ENCODE data around the gene PRPF31.

Gene PRPF31

DNA sequence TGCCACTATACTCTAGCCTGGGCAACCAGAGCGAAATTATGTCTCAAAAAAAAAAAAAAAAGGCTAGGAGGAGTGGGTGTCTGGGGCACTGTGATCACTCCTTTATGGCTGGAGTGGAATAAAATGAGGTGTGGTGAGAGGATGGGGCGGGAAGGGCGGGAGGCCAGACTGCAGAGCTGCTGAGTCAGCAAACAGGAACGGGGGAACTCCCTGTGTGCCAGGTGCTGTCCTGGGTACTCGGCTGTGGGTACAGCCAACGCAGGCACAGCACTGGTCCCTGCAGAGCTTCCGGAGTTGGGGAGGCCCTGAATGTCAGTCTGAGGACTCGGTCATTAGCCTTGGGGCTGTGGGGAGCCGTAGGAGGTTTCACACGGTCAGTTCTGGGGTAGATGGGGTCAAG, 5.7 kb downstream of the PRPF31 start:
- Histone ChIP-seq H3K4me3 (replicated peaks; ENCODE audit: low read depth, low read length) (no peak overlapping the region), H3K36me3 (ENCODE audit: control insufficient read depth, insufficient read depth, low read length) (peaks cover 37% of the 10 kb centered on the region), H3K27me3 (replicated peaks; ENCODE audit: control insufficient read depth, insufficient read depth, low read length) (no peaks in the 10 kb centered on the region)
- DNase-seq (ENCODE audit: extremely low read depth, insufficient read length) = no peak
- TF ChIP-seq, protein P1, sequence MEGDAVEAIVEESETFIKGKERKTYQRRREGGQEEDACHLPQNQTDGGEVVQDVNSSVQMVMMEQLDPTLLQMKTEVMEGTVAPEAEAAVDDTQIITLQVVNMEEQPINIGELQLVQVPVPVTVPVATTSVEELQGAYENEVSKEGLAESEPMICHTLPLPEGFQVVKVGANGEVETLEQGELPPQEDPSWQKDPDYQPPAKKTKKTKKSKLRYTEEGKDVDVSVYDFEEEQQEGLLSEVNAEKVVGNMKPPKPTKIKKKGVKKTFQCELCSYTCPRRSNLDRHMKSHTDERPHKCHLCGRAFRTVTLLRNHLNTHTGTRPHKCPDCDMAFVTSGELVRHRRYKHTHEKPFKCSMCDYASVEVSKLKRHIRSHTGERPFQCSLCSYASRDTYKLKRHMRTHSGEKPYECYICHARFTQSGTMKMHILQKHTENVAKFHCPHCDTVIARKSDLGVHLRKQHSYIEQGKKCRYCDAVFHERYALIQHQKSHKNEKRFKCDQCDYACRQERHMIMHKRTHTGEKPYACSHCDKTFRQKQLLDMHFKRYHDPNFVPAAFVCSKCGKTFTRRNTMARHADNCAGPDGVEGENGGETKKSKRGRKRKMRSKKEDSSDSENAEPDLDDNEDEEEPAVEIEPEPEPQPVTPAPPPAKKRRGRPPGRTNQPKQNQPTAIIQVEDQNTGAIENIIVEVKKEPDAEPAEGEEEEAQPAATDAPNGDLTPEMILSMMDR (IDR thresholded peaks at IDR 0.05; ENCODE audit: insufficient read depth, low read length, poor library complexity, severe bottlenecking) = no peak

GRCh38 chr19:54123682-54124081, 8.1 kb downstream of the PRPF31 start:
- TF ChIP-seq, protein P1 (IDR thresholded peaks at IDR 0.05; ENCODE audit: insufficient read depth, low read length, poor library complexity, severe bottlenecking) = no peak
- no peak for DNase-seq (ENCODE audit: extremely low read depth, insufficient read length)
- Histone ChIP-seq H3K27me3 (replicated peaks; ENCODE audit: control insufficient read depth, insufficient read depth, low read length) (no peaks in the 10 kb centered on the region), H3K4me3 (replicated peaks; ENCODE audit: low read depth, low read length) (no peak overlapping the region), H3K36me3 (ENCODE audit: control insufficient read depth, insufficient read depth, low read length) (peaks cover 37% of the 10 kb centered on the region)

DNA sequence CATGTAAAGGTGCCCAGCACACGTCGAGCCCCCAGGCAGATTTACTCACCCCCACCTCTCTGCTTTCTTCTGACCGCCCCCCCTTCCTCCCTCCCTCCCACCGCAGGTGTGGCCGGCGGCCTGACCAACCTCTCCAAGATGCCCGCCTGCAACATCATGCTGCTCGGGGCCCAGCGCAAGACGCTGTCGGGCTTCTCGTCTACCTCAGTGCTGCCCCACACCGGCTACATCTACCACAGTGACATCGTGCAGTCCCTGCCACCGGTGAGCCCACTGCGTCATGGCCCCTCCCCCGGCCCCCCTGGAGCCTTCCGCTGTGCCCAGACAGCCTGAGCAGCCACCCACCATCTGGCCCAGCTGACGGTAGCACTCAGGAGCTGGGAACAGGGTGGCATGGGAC, 8.8 kb downstream of the PRPF31 start:
- DNase-seq (ENCODE audit: extremely low read depth, insufficient read length) = no peak
- TF ChIP-seq, protein P1 (IDR thresholded peaks at IDR 0.05; ENCODE audit: insufficient read depth, low read length, poor library complexity, severe bottlenecking) = no peak
- Histone ChIP-seq H3K27me3 (replicated peaks; ENCODE audit: control insufficient read depth, insufficient read depth, low read length) (no peaks in the 10 kb centered on the region), H3K4me3 (replicated peaks; ENCODE audit: low read depth, low read length) (no peak overlapping the region), H3K36me3 (ENCODE audit: control insufficient read depth, insufficient read depth, low read length) (peaks cover 43% of the 10 kb centered on the region)

DNA sequence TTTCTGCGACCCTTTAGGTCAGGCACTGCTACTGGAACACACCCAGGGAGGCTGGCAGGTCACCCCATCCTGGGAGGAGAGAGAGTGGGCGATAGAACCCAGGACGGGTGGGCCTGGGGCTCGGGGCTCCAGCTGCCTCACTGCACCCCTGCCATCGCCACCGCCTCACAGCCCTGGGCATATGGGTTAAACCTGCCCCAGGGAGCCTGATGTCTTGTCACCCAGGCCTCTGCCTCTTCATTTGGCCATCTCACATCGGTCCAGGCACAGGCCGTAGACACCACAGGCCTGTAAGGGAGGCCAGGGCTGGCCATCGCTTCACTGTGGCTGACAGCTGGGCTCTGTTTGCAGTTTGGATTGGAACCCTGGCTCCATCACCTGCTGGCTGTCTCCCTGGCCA, 10.2 kb downstream of the PRPF31 start:
- H3K36me3 ChIP-seq (ENCODE audit: control insufficient read depth, insufficient read depth, low read length) = peaks cover 41% of the 10 kb centered on the region
- TF ChIP-seq, protein P1 (IDR thresholded peaks at IDR 0.05; ENCODE audit: insufficient read depth, low read length, poor library complexity, severe bottlenecking) = no peak
- no peak overlapping the region for H3K4me3 ChIP-seq (replicated peaks; ENCODE audit: low read depth, low read length)
- H3K27me3 ChIP-seq (replicated peaks; ENCODE audit: control insufficient read depth, insufficient read depth, low read length) = no peaks in the 10 kb centered on the region
- DNase-seq (ENCODE audit: extremely low read depth, insufficient read length) = no peak

DNA sequence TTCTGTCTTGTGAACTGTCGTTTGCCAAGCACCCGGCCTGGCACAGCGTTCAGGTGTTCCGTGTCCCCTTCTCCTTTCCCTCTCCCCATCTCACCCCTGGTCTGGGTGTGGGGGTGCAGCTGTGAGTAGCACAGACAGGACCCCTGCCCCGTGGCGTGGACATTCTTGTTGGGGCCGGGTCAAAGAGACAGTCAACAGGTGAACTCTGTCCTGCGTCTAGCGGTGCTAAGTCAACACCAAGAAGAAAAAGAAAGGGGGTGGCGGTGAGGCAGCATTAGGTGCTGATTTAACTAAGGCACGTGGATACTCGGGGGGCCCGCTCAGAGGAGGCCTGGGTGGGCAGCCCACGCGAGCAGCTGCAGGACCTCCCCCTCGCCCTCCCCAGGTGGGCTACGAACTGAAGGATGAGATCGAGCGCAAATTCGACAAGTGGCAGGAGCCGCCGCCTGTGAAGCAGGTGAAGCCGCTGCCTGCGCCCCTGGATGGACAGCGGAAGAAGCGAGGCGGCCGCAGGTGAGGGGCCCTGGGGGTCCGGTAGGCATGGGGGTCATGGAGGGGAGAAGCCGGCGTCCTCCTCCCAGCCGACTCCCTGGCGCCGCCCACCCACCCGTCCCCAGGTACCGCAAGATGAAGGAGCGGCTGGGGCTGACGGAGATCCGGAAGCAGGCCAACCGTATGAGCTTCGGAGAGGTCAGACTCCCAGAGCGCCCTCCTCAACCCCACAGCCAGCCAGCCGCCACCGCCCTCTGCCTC, 12.3 kb downstream of the PRPF31 start:
- no peak for DNase-seq (ENCODE audit: extremely low read depth, insufficient read length)
- Histone ChIP-seq H3K27me3 (replicated peaks; ENCODE audit: control insufficient read depth, insufficient read depth, low read length) (no peaks in the 10 kb centered on the region), H3K4me3 (replicated peaks; ENCODE audit: low read depth, low read length) (no peak overlapping the region), H3K36me3 (ENCODE audit: control insufficient read depth, insufficient read depth, low read length) (peaks cover 43% of the 10 kb centered on the region)
- TF ChIP-seq, protein P1 (IDR thresholded peaks at IDR 0.05; ENCODE audit: insufficient read depth, low read length, poor library complexity, severe bottlenecking) = no peak

- H3K27me3 ChIP-seq (replicated peaks; ENCODE audit: control insufficient read depth, insufficient read depth, low read length) = no peaks in the 10 kb centered on the region
- H3K36me3 ChIP-seq (ENCODE audit: control insufficient read depth, insufficient read depth, low read length) = peaks cover 39% of the 10 kb centered on the region
- TF ChIP-seq, protein P1 (IDR thresholded peaks at IDR 0.05; ENCODE audit: insufficient read depth, low read length, poor library complexity, severe bottlenecking) = no peak
- no peak overlapping the region for H3K4me3 ChIP-seq (replicated peaks; ENCODE audit: low read depth, low read length)
- no peak for DNase-seq (ENCODE audit: extremely low read depth, insufficient read length)
Measured at GRCh38 chr19:54128441-54128725, 12.8 kb downstream of the PRPF31 start.
